Head of caudate nucleus (tissue), 42 donors: ENCODE data around the gene SEMA6A.
"Not testable (repeated sequence)": the region's sequence is repeated elsewhere in the genome, so short reads cannot be mapped to it uniquely, and the experiment has no call there.

Experiments used
- DNase-seq, 42 donors: peaks; one replicate each; pipeline versions ENCODE4 v3.0.0 to v3.0.0-alpha.2; 2020 to 2021; ENCODE audit warnings: mixed read lengths in 7 of 42
- intact Hi-C: fragments of 100-400 bp; cut with DNase I; formaldehyde crosslinking; loops from one replicate; pipeline ENCODE4 v1.15.0; 2022

SEMA6A gene

GRCh38 chr5:116530276-116530675 is 44.3 kb downstream of the SEMA6A start:
- no peak for DNase-seq
- intact Hi-C loops = no loop called here

- intact Hi-C loops = no loop called here
- no peak for DNase-seq
Observed at GRCh38 chr5:116529615-116530014, 45.0 kb downstream of the SEMA6A start.

- intact Hi-C loops = no loop called here
- no peak for DNase-seq
Observed at GRCh38 chr5:116528519-116529234, 45.9 kb downstream of the SEMA6A start.

- intact Hi-C loops = no loop called here
- no peak for DNase-seq
Observed at GRCh38 chr5:116527582-116527981, 47.0 kb downstream of the SEMA6A start.

- intact Hi-C loops = no loop called here
- no peak for DNase-seq
Observed at GRCh38 chr5:116525674-116526073, 48.9 kb downstream of the SEMA6A start.

GRCh38 chr5:116524966-116525365 is 49.7 kb downstream of the SEMA6A start:
- DNase-seq = no peak
- intact Hi-C loops = no loop called here

- intact Hi-C loops = no loop called here
- no peak for DNase-seq
Observed at GRCh38 chr5:116524051-116524904, 50.3 kb downstream of the SEMA6A start.

- intact Hi-C loops, DNase-seq: not testable (repeated sequence)
Observed at GRCh38 chr5:116523182-116523581, 51.4 kb downstream of the SEMA6A start.

- DNase-seq = no peak
- intact Hi-C loops = no loop called here
Observed at GRCh38 chr5:116522356-116523136, 52.1 kb downstream of the SEMA6A start.

- DNase-seq = no peak
- intact Hi-C loops = no loop called here
Observed at GRCh38 chr5:116521173-116521872, 53.3 kb downstream of the SEMA6A start.

- DNase-seq = no peak
- intact Hi-C loops = no loop called here
Observed at GRCh38 chr5:116520771-116521170, 53.9 kb downstream of the SEMA6A start.

GRCh38 chr5:116518423-116518822 is 56.2 kb downstream of the SEMA6A start:
- DNase-seq = no peak
- intact Hi-C loops = no loop called here

- no peak for DNase-seq
- intact Hi-C loops = no loop called here
Observed at GRCh38 chr5:116517488-116517887, 57.1 kb downstream of the SEMA6A start.

- intact Hi-C loops = no loop called here
- no peak for DNase-seq
Observed at GRCh38 chr5:116516021-116516420, 58.6 kb downstream of the SEMA6A start.

GRCh38 chr5:116514421-116514970 is 60.1 kb downstream of the SEMA6A start:
- intact Hi-C loops = no loop called here
- DNase-seq = no peak

- intact Hi-C loops = no loop called here
- DNase-seq = no peak
Observed at GRCh38 chr5:116510517-116510916, 64.1 kb downstream of the SEMA6A start.

- no peak for DNase-seq
- intact Hi-C loops = no loop called here
Observed at GRCh38 chr5:116509483-116510244, 65.0 kb downstream of the SEMA6A start.

- DNase-seq = no peak
Observed at GRCh38 chr5:116508835-116509234, 65.8 kb downstream of the SEMA6A start.

More at GRCh38 chr5:116508835-116509234, 65.8 kb downstream of the SEMA6A start:
- intact Hi-C loops = no loop called here
